Glutamatergic neuron (in vitro differentiated cells): ENCODE results near the gene LMO7. TPM values are rescaled to one million over a fixed set of nuclear protein-coding genes. Genes with fewer than 3 reads are reported as not detected.

Source experiments
- total RNA-seq: library from RNA; stranded (reverse); fragmentation: NEBNext Ultra II Directional; extraction: Animal tissue kit (Norgen Biotek cat#: 25700); gene quantifications from one replicate; pipeline ENCODE4 v1.2.1, GENCODE V29; 2021; ENCODE audit not compliant: unreplicated experiment

LMO7 gene
- total RNA-seq, 1 donor from 2014 or later: 5.0 TPM

Other genes with a start within 250 kb of the LMO7 start
- 4.8 TPM for gene TBC1D4, start 154.2 kb upstream of the LMO7 start, total RNA-seq
- gene COMMD6, start 98.5 kb upstream of the LMO7 start, total RNA-seq: 109 TPM
- gene UCHL3, start 86.5 kb upstream of the LMO7 start, total RNA-seq: 25.5 TPM